A673 (cell line): ENCODE measurements around the gene UNC13D. TPM values are rescaled to one million over a fixed set of nuclear protein-coding genes. Genes with fewer than 3 reads are reported as not detected.

Source experiments
- BruUV-seq: library from RNA; stranded (reverse); fragments of 400-500 nt; replicated peaks from 2 replicates; lab custom pipeline; 2021; lab: Mats Ljungman, UMichigan
- CTCF ChIA-PET: fragments of 300-600 bp; sonication (Branson Sonifier 250); formaldehyde crosslinking; loops from one replicate; lab custom pipeline; 2022; ENCODE audit warnings: antibody characterized with exemption; lab: Charles Lee
- POLR2A ChIA-PET: fragments of 300-600 bp; sonication (Branson Sonifier 250); formaldehyde crosslinking; loops from one replicate; lab custom pipeline; 2022; ENCODE audit warnings: antibody characterized with exemption; ENCODE audit not compliant: low non-redundant PET; lab: Charles Lee
- DNase-seq: peaks from one replicate; pipeline ENCODE4 v3.0.0-alpha.2; 2015; ENCODE audit warnings: low spot score
- H3K27ac ChIP-seq: fragments of 200-600 bp; sonication (generic); 2 replicates; pipeline ENCODE4 v1.5.1; 2016; ENCODE audit warnings: mixed run types, low read depth, mild to moderate bottlenecking, mixed read lengths, antibody characterized with exemption, low read length; ENCODE audit not compliant: poor library complexity, severe bottlenecking
- H3K27me3 ChIP-seq: fragments of 200-600 bp; sonication (generic); replicated peaks from 2 replicates; pipeline ENCODE4 v1.6.1; 2017; ENCODE audit warnings: mixed run types, low read depth, mild to moderate bottlenecking, mixed read lengths, antibody characterized with exemption, low read length; ENCODE audit not compliant: insufficient read depth, poor library complexity
- H3K36me3 ChIP-seq: fragments of 200-600 bp; sonication (generic); 2 replicates; pipeline ENCODE4 v1.6.1; 2016; ENCODE audit warnings: mixed run types, mild to moderate bottlenecking, mixed read lengths, antibody characterized with exemption, low read length; ENCODE audit not compliant: insufficient read depth, poor library complexity, severe bottlenecking
- H3K4me1 ChIP-seq: fragments of 200-600 bp; sonication (generic); 2 replicates; pipeline ENCODE4 v1.6.1; 2017; ENCODE audit warnings: mixed run types, mild to moderate bottlenecking, mixed read lengths, antibody characterized with exemption, low read length; ENCODE audit not compliant: insufficient read depth, poor library complexity, severe bottlenecking
- H3K4me3 ChIP-seq: fragments of 200-600 bp; sonication (generic); 2 replicates; pipeline ENCODE4 v1.5.1; 2016; ENCODE audit warnings: low read depth, mixed run types, mild to moderate bottlenecking, mixed read lengths, low read length; ENCODE audit not compliant: poor library complexity, severe bottlenecking
- H3K9me3 ChIP-seq: fragments of 200-600 bp; sonication (generic); 2 replicates; pipeline ENCODE4 v1.6.1; 2016; ENCODE audit warnings: mixed run types, low read depth, mild to moderate bottlenecking, mixed read lengths, antibody characterized with exemption, low read length; ENCODE audit not compliant: poor library complexity, severe bottlenecking
- CTCF ChIP-seq: fragments of 300-800, 200-600 bp; sonication (generic); conservative IDR thresholded peaks from 2 replicates; pipeline ENCODE4 v1.5.1; 2017; ENCODE audit warnings: low read depth, mild to moderate bottlenecking, antibody characterized with exemption, low read length, moderate library complexity, mixed read lengths
- EZH2 ChIP-seq: fragments of 200-600 bp; sonication (generic); IDR thresholded peaks from 2 replicates; pipeline ENCODE4 v1.6.1; 2017; ENCODE audit warnings: borderline replicate concordance, low read depth, mild to moderate bottlenecking, mixed read lengths, antibody characterized with exemption, low read length; ENCODE audit not compliant: poor library complexity, severe bottlenecking
- intact Hi-C: fragments of 100-400 bp; cut with micrococcal nuclease; formaldehyde crosslinking; loops from one replicate; pipeline ENCODE4 v1.10.0; 2022; ENCODE audit not compliant: unreplicated experiment
- total RNA-seq: library from RNA; stranded (reverse); gene quantifications from 2 replicates; pipeline ENCODE4 v1.2.3, GENCODE V29; 2021

UNC13D gene
- total RNA-seq, 1 experiment from 2014 or later = 0.37 TPM

GRCh38 chr17:75834928-75835653, 9.1 kb downstream of the UNC13D start:
- intact Hi-C loops = no loop called here
- CTCF ChIA-PET = interaction anchor here (0.5 to 1.2 kb wide), 2 partner anchors 12 to 39 kb away, joined by 3 to 5 read pairs; no protein-coding TSS in a partner anchor
- H3K27ac ChIP-seq = no peak overlapping the region

GRCh38 chr17:75834279-75834920, 9.8 kb downstream of the UNC13D start:
- Histone ChIP-seq H3K27me3 (no peaks in the 10 kb centered on the region), H3K4me3 (no peak overlapping the region), H3K27ac (no peak overlapping the region), H3K4me1 (peaks cover 9% of the 10 kb centered on the region), H3K36me3 (no peaks in the 10 kb centered on the region), H3K9me3 (no peaks in the 10 kb centered on the region)
- TF ChIP-seq CTCF = no peak
- TF ChIP-seq EZH2 = no peak
- ChIA-PET POLR2A (no interaction called here), CTCF (interaction anchor here (0.5 kb wide), 1 partner anchor 39 kb away, joined by 5 read pairs; no protein-coding TSS in a partner anchor)
- intact Hi-C loops = no loop called here
- DNase-seq = no peak
- no TSS peak for BruUV-seq

More at GRCh38 chr17:75834928-75835653, 9.1 kb downstream of the UNC13D start:
- POLR2A ChIA-PET = no interaction called here
- DNase-seq = peak; percentile 72
- H3K4me1 ChIP-seq = peaks cover 9% of the 10 kb centered on the region
- TF ChIP-seq EZH2 (no peak), CTCF (no peak)
- H3K4me3 ChIP-seq = peak overlapping the region; percentile 34
- BruUV-seq = no TSS peak
- no peaks in the 10 kb centered on the region for H3K36me3 ChIP-seq
- H3K9me3 ChIP-seq = no peaks in the 10 kb centered on the region
- no peaks in the 10 kb centered on the region for H3K27me3 ChIP-seq

- Histone ChIP-seq H3K4me3 (no peak overlapping the region), H3K27me3 (no peaks in the 10 kb centered on the region), H3K4me1 (peaks cover 11% of the 10 kb centered on the region), H3K9me3 (no peaks in the 10 kb centered on the region), H3K27ac (no peak overlapping the region), H3K36me3 (no peaks in the 10 kb centered on the region)
- BruUV-seq = no TSS peak
- ChIA-PET POLR2A (no interaction called here), CTCF (no interaction called here)
- intact Hi-C loops = no loop called here
- DNase-seq = no peak
- TF ChIP-seq EZH2 (no peak), CTCF (no peak)
Observed at GRCh38 chr17:75832652-75833400, 11.4 kb downstream of the UNC13D start.
